ENCODE data around the gene GPR162. TPM values are rescaled to one million over a fixed set of nuclear protein-coding genes. Genes with fewer than 3 reads are reported as not detected.

GPR162 gene
- total and polyA plus RNA-seq, 2 of the 4 experiments (the other 2 are of a cell fraction) = 2.9 to 6.0 TPM

DNA sequence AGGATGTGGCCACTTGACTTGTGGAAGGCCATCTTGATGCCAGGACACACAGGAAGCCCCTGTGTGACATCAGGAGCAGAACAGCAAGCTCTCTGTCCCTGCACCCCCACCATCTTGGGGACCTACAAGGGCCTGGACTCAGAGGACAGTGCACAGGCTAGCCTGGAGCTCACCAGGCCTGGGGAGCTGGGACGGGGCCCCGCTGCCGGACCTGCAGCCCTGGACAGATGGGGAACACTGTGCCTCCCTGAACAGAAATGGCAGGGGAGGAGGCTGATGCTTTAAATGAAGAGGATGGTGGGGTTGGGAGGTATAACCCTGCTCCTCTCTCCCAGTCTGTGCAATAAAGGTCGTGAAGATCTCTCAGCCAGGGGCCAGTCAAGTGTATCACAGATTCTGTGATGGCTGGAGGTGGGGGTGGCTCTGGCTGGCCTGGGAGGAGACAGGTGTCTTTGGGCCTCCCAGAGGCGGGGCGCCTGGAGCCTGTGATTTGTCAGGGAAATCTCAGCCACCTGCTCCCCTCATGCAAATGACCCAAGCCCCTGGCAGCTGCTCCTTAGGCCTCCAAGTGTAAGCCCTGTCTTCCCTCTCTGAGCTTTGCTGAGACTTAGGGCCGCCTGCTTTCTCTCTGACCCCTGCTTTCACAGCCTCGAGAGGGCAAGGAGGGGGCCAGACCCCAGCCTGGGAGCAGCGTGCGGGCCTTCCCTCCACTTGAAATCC, 18.0 kb downstream of the GPR162 start:
- Histone ChIP-seq H3K9me1 (ENCODE audit: insufficient read depth, low read length) (no peaks in the 10 kb centered on the region), H2AFZ (replicated peaks; ENCODE audit: low read length, poor library complexity) (no peak overlapping the region), H2AK9ac (replicated peaks; ENCODE audit: low read depth, low read length, poor library complexity) (peak overlapping the region; percentile 12), H3K36me3 (ENCODE audit: control insufficient read depth, insufficient read depth, low read length) (peaks cover 67% of the 10 kb centered on the region), H3K9ac (ENCODE audit: low read depth, low read length) (no peak overlapping the region), H4K91ac (ENCODE audit: insufficient read depth, low read depth, low read length) (no peak overlapping the region), H3K4ac (ENCODE audit: low read depth, low read length) (no peak overlapping the region), H4K8ac (ENCODE audit: low read depth in 2 of 2, low read length in 2 of 2) (no peak overlapping the region), H3K27me3 (ENCODE audit: control insufficient read depth, insufficient read depth, low read length) (no peaks in the 10 kb centered on the region), H3K23ac (ENCODE audit: low read depth, low read length) (no peak overlapping the region), H2BK15ac (ENCODE audit: low read depth, low read length) (no peak overlapping the region), H3K18ac (ENCODE audit: low read depth, low read length) (no peak overlapping the region), H3K4me1 (ENCODE audit: control insufficient read depth, insufficient read depth, low read length) (no peaks in the 10 kb centered on the region), H2AK5ac (ENCODE audit: low read depth, low read length) (no peak overlapping the region), H2BK120ac (ENCODE audit: low read depth, low read length) (no peak overlapping the region), H4K20me1 (ENCODE audit: insufficient read depth, low read length) (peaks cover 3% of the 10 kb centered on the region), H3K9me3 (ENCODE audit: control insufficient read depth, insufficient read depth, low read length) (no peaks in the 10 kb centered on the region), H3K14ac (replicated peaks; ENCODE audit: low read depth, low read length) (no peak overlapping the region), H3K79me1 (ENCODE audit: low read depth in 1 of 2, low read length in 2 of 2) (peaks cover 0 to 3% of the 10 kb centered on the region in 2 experiments; a peak in 2 of 4 replicates), H3K4me2 (ENCODE audit: low read depth, low read length) (no peak overlapping the region), H3K4me3 (ENCODE audit: insufficient read depth, low read depth, low read length) (no peak overlapping the region), H4K5ac (ENCODE audit: low read depth, low read length) (no peak overlapping the region), H2BK5ac (ENCODE audit: low read depth, low read length, poor library complexity, severe bottlenecking) (no peak overlapping the region), H2BK20ac (ENCODE audit: low read depth, low read length) (no peak overlapping the region), H3K27ac (ENCODE audit: insufficient read depth, low read length) (no peak overlapping the region), H3K56ac (ENCODE audit: extremely low read depth, insufficient read depth, low read length) (no peak overlapping the region)
- intact Hi-C loops (cut with micrococcal nuclease) (no loop called here), in situ Hi-C loops (cut with MboI; ENCODE audit: low sequenced_read_pairs) (no loop called here), dilution Hi-C loops (cut with HindIII; ENCODE audit: low sequenced_read_pairs, unreplicated experiment) (no loop called here)
- BruUV-seq (replicated peaks) = TSS peak; percentile 69
- DNase-seq = no peak
- no peak for ATAC-seq (ENCODE audit: low read depth)
- WGBS, 2 experiments (ENCODE audit: extremely low coverage in 2 of 2, insufficient read length in 1 of 2) = 80% methylated on average over 4 of the region's 10 CpGs; no CpG with 5 or more reads in 1 of the 2 experiments
- POLR2A ChIA-PET (ENCODE audit: unreplicated experiment) = no interaction called here
- CTCF ChIA-PET = no interaction called here
- TF ChIP-seq MAFK (IDR thresholded peaks at IDR 0.05; ENCODE audit: low read depth, low read length) (no peak), CHD1 (IDR thresholded peaks at IDR 0.05; ENCODE audit: low read depth, low read length) (no peak), BHLHE40 (IDR thresholded peaks at IDR 0.05; ENCODE audit: low read depth, low read length) (no peak), RCOR1 (IDR thresholded peaks at IDR 0.05; ENCODE audit: insufficient replicate concordance, low read length) (no peak), SMC3 (IDR thresholded peaks at IDR 0.05; ENCODE audit: low read depth, low read length) (no peak), CEBPB (IDR thresholded peaks at IDR 0.05; ENCODE audit: low read depth, low read length) (no peak), RAD21 (IDR thresholded peaks at IDR 0.05; ENCODE audit: low read length) (no peak), RFX5 (IDR thresholded peaks at IDR 0.05; ENCODE audit: low read depth, low read length) (no peak), MXI1 (IDR thresholded peaks at IDR 0.05; ENCODE audit: borderline replicate concordance, low read depth, low read length) (no peak), NFE2L2 (IDR thresholded peaks at IDR 0.05; ENCODE audit: low read depth, low read length) (no peak)
- TF ChIP-seq, protein P1, sequence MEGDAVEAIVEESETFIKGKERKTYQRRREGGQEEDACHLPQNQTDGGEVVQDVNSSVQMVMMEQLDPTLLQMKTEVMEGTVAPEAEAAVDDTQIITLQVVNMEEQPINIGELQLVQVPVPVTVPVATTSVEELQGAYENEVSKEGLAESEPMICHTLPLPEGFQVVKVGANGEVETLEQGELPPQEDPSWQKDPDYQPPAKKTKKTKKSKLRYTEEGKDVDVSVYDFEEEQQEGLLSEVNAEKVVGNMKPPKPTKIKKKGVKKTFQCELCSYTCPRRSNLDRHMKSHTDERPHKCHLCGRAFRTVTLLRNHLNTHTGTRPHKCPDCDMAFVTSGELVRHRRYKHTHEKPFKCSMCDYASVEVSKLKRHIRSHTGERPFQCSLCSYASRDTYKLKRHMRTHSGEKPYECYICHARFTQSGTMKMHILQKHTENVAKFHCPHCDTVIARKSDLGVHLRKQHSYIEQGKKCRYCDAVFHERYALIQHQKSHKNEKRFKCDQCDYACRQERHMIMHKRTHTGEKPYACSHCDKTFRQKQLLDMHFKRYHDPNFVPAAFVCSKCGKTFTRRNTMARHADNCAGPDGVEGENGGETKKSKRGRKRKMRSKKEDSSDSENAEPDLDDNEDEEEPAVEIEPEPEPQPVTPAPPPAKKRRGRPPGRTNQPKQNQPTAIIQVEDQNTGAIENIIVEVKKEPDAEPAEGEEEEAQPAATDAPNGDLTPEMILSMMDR (conservative IDR thresholded peaks at IDR 0.05; ENCODE audit: low read depth, low read length) = no peak
- TF ChIP-seq, protein P2, sequence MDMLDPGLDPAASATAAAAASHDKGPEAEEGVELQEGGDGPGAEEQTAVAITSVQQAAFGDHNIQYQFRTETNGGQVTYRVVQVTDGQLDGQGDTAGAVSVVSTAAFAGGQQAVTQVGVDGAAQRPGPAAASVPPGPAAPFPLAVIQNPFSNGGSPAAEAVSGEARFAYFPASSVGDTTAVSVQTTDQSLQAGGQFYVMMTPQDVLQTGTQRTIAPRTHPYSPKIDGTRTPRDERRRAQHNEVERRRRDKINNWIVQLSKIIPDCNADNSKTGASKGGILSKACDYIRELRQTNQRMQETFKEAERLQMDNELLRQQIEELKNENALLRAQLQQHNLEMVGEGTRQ (IDR thresholded peaks at IDR 0.05; ENCODE audit: low read depth, low read length) = no peak
- TF ChIP-seq, protein P3, sequence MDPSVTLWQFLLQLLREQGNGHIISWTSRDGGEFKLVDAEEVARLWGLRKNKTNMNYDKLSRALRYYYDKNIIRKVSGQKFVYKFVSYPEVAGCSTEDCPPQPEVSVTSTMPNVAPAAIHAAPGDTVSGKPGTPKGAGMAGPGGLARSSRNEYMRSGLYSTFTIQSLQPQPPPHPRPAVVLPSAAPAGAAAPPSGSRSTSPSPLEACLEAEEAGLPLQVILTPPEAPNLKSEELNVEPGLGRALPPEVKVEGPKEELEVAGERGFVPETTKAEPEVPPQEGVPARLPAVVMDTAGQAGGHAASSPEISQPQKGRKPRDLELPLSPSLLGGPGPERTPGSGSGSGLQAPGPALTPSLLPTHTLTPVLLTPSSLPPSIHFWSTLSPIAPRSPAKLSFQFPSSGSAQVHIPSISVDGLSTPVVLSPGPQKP (IDR thresholded peaks at IDR 0.05; ENCODE audit: borderline replicate concordance, low read depth, low read length) = no peak

Data from IMR-90 (cell line).